ENCODE measurements around the gene APOH.

GRCh38 chr17:66214884-66215528 lies 14.2 kb downstream of the APOH start:
- no peak for TF ChIP-seq POLR2A (IDR thresholded peaks at IDR 0.05)
- no peak for TF ChIP-seq CTCF (IDR thresholded peaks at IDR 0.05 in 8 of 11, conservative IDR thresholded peaks at IDR 0.05 in 3 of 11)
- no peak for TF ChIP-seq POLR2AphosphoS5 (IDR thresholded peaks at IDR 0.05)

Data from spleen (tissue), 7 donors.